M059J (cell line): ENCODE results near the gene FKRP. TPM values are rescaled to one million over a fixed set of nuclear protein-coding genes. Genes with fewer than 3 reads are reported as not detected.
"Not testable (repeated sequence)": the region's sequence is repeated elsewhere in the genome, so short reads cannot be mapped to it uniquely, and the experiment has no call there.

Experiments used
- DNase-seq: peaks from one replicate; pipeline ENCODE4 v3.0.0-alpha.2; 2012; ENCODE audit warnings: low read depth
- total RNA-seq: library from RNA; depleted of rRNA; stranded (reverse); fragments of >200 nt; shearing (Covaris generic); gene quantifications from 2 replicates; pipeline ENCODE4 v1.2.3, GENCODE V29; 2014; rRNA removed

FKRP gene
- total RNA-seq, 1 experiment from 2014 or later = 28.4 TPM

DNA sequence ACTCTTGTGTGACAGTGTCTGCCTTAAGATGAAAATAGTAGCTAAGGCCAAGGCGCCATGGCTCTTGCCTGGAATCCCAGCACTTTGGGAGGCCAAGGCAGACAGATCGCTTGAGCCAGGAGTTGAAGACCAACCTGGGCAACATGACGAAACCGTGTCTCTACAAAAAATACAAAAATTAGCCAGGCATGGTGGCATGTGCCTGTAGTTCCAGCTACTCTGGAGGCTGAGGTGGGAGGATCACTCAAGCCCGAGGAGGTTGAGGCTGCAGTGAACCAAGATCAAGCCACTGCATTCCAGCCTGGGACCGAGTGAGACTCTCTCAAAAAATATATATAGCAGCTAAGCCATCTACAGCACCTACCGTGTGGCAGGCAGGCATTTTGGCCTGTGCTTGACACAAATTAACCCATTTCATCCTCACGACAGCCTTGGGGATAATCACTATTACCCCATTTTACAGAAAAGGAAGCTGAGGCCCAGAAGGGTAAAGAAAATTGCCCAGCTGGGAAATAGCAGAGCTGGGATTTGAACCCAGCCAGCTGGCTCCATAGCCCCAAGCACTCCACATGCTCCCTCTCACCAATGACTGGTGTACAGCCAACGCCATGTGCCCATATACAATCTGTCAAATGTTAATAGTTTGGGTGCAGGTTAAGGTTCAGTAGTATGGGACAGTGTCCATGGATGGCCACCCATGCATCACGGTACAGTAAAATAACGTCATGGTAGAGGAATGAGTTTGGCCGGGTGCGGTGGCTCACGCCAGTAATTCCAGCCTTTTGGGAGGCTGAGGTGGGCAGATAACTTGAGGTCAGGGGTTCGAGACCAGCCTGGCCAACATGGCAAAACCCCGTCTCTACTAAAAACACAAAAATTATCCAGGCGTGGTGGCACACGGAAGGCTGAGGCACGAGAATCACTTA lies 39.5 kb downstream of the FKRP start:
- no peak for DNase-seq

DNA sequence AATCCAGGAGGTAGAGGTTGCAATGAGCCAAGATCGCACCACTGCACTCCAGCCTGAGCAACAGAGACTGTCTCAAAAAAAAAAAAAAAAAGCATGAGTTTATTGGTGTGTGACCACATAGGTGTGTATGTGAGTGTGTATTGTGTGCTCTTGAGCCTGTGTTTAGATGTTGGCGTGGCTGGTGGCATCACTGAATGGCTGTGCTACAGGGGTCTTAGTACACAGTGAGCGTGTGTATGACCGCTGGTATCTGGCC lies 40.1 kb downstream of the FKRP start:
- no peak for DNase-seq

DNA sequence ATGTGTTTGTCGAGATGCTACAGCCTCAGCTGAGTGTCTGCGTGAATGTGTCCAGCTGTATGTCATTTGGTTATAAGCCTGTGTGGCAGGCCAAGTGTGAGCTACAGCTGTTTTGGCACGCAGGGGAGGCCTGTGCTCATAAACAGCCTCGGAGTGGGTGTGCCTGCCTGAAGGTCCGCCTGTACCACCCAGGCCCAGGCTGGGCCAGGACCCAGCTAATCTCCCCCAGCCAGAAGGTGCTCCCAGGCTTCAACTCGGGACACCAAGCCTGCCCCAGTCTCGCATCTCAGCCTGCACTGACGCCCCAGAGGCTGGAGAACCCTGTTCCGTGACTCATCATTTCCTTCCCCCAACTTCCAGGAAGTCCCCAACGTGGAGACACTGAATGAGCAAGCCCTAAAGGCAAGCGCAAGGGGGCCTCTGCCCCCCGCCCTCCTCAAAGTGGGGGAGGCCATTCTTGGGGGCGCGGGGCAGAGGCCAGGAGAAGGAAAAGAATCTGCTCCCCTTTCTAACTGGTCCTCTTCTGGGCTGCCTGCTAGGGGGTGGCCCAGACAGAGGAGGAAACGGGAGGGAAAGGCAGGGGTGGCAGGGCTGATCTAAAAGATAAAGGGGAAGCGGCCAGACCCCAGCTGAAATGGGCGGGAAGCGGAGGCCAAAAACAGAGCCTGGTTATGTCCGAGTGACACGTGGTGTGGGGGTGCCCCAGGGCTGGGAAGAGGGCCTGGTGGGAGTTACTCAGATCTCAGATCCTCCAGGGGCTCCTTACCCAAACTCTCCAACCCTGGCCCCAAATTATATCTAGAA lies 40.6 kb downstream of the FKRP start:
- peak; percentile 94 for DNase-seq

DNA sequence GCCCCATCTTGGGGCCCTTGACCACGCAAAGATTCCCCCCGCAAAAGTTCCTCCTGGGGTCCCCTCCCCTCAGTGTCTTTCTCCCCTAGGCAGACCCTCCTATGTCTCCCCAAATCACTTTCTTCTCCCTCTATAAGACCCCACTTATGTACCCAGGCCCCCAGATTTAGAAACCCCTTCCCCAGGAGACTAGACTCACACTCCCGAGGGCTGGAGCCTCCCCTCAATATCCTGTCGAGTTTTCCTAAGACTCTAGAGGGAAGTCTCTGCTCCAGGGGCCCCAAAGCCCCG lies 41.1 kb downstream of the FKRP start:
- DNase-seq = no peak

DNA sequence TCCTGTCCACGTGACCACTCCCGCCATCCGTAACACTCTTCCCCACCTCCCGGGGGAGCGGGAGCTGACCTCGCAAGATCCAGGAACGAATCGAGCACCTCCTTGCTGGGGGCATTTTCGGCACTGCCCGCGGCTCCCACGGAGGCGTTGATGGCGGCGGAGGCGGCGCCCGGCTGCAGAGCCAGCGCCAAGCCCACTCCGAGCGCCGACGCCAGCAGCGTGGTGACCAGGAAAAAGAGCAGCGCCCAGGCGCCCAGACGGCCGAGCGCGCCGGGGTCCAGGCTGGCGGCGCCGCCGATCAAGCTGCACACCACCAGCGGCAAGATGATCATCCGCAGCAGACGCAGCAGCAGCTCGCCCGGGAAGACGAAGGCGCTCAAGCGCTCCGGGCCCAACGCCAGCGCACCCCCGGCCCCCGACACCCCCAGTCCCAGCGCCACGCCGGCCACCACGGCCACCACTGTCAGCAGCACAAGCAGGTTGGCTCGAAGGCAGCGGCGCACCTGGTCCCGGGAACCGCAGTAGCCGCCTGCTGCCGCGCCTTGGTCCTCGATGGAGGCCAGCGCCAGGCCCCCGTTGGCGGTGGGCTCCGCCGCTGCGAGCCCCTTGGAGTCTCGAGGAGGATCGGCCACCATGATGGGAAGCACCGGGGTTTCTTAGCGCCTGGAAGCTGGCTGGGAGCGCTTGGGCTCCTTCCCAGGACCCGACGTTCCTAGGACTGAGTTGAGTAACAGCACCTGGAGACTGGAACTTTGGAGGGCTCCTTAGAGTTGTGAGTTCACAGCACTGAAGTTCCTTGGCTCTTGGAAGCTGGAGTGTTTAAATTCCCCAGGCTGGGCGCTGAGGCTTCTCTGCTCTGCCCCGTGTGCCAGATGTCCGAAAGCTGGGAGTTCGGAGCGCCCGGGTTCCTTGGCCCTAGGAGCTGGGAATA lies 41.7 kb downstream of the FKRP start:
- DNase-seq = peak; percentile 83

DNA sequence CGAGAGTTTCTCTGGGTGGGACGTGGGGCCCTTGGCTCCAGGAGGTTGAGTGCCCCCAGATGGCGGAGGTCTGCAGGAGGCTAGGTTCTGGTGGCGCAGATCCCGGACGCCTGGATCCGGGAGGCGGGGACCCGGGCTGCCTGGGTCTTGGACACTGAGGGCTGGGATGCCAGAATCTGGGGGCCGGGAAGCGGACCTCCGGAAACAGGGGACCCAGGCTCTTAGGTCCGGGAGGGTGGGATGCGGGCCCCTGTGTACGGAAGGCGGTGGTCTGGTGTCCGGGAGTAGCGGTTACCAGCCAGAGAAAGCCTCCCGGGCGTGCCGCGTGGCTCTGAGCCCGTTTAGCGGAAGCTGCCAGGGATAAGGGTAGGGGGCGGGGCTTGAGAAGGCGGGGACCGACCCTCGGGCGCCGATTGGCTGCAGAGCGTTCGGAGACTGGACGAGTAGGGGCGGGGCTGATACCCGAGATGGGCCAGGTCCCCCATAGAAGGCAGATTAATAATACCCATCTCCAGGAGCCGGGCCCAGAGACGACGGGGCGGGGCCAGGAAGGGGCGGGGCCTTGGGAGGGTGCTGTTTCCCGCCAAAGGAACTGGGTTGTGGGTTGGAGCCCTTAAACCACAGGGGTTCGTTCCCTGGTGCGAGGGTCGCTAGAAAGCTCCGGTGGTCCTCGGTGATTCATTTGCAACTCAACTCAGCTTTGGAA lies 42.6 kb downstream of the FKRP start, which contains the start of gene SLC1A5:
Gene SLC1A5 (minus strand): TSS at position 333 of the 706 bp plus-strand sequence. CDS start 629 bp downstream, outside the sequence.
- peak; percentile 97 for DNase-seq

DNA sequence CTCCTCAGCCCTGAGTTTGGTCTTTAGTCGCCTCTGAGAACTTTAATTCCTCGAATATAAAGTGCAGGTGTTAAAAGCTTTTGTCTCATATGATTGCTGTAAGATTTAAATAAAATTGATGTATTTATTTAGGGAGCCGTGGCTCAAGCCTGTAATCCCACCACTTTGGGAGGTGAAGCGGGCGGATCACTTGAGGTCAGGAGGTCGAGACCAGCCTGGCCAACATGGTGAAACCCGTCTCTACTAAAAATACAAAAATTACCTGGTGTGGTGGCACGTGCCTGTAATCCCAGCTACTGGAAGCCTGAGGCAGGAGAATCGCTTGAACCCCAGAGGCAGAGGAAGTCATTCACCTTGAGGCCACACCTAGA lies 43.1 kb downstream of the FKRP start:
- DNase-seq = no peak

DNA sequence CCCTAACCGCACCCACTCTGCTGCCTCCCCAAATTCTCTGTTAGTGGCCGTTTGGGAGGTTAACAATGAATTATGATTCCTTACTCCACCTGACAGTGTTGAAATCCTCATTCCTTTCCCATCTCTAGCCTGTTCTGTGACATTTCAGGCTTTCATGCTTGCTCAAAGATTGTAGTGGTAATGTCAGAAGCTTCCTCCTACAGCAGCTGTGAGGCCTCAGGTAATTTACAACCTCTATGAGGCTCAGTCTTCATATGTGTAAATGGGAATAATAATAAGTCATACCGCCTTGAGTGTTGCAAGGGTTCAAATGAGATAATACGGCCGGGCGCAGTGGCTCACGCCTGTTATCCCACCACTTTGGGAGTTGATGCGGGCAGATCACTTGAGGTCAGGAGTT lies 43.5 kb downstream of the FKRP start:
- DNase-seq = no peak

DNA sequence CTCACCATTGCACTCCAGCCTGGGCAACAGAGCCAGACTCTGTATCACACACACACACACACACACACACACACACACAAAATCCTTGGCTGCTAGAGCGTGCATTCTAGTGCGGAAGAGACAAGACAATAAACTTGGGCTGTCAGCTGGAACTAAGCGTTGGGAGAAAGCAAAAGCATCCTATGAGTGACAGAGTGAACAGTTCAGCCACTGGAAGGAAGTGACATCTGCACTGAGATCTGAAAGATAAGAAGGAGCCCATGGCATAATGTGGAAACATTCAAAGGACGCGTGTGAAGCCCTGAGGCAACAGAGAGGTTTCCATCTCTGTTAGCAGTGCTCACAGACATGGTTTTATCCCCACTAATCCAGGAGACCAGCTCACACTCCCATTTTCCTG lies 46.1 kb downstream of the FKRP start:
- DNase-seq = peak; percentile 90

DNA sequence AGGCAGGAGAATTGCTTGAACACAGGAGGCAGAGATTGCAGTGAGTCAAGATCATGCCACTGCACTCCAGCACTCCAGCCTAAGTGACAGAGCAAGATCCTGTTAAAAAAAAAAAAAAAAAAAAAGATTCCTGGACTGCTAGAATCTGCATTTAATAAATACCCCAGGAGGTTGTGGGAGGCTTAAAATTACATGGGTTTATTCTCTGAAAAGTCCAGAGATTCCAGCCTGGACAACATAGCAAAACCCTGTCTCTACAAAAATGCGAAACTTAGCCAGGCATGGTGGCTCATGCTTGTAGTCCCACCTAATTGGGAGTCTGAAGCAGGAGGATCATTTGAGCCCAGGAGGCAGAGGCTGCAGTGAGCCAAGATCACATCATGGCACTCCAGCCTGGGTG lies 52.0 kb downstream of the FKRP start:
- DNase-seq = no peak

DNA sequence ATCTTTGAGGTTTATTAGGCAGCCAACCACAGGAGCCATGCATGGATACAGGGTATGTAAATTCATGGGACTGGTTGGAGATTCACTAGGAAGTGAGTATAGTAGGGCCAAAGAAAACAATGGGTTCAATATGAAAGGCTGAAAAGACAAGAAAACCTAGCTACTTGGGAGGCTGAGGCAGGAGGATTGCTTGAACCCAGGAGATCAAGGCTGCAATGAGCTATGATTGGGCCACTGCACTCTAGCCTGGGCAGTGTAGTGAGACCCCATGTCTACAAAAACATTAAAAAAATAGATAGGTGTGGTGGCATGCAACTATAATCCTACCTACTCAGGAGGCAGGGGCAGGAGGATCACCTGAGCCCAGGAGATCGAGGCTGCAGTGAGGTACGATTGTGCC lies 52.9 kb downstream of the FKRP start:
- no peak for DNase-seq

DNA sequence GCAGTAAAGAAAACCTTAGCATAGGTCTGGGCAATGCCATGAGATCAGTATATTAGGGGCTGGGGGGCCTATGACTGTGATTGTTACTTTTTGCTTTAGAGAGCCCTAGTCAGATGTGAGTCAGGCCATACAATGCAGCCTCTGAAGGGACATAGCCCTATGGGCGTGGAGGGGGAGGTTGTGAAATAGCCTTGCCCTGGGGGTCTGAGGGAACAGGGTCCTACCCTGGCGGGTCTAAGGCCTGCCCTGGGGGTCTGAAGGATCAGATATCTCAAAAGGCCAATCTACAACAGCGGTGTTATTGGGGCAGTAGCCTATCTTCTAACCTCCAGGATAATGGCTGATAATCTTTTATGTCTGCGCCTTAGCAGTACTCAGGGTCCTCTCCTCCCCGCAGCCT lies 56.3 kb downstream of the FKRP start:
- no peak for DNase-seq

DNA sequence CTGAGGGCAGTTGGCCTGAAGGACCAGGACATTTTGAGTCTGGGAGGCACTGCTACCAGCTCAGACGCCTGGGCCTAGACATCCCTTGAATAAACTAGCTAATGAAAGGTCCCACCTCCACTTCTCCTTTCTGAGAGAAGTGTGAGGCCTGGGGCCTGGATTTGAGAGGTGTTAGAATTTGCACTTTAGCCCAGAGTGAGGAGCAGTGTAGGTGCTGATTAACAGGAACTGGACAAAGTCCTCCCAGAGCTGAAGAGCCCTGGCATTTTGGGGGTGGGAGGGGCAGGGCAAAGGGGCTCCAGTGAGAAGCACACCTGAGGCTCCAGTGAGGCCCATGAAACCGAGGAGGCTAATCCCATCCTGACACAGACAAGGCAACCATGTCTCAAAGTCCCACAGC lies 57.7 kb downstream of the FKRP start:
- DNase-seq = no peak

DNA sequence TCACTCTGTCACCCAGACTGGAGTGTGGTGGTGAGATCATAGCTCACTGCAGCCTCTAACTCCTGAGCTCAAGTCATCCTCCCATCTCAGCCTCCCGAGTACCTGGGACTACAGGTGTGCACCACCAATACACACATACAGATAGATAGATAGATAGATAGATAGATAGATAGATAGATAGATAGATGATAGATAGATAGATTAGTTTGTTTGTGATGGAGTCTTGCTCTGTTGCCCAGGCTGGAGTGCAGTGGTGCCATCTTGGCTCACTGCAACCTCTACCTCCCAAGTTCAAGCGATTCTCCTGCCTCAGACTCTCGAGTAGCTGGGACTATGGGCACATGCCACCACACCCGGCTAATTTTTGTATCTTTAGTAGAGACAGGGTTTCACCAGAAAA lies 58.6 kb downstream of the FKRP start:
- DNase-seq = not testable (repeated sequence)

DNA sequence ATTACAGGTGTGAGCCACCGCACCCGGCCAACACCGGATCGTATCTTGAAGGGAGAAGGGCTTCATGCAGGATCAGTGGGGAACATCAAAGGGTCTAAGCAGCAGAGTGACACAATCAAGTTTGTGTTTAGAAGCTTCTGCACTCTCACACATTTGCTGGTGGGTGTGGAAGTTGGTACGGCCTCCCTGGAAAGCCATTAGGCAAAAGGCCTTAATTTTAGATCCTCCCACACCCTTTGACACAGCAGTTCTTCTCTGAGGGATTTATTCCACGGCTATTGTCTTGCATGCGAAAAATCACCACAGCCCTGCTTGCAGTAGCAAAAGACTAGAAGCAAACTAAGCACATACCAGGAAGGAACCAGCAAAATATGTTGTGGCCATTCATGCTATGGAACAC lies 60.8 kb downstream of the FKRP start:
- DNase-seq = no peak

Other genes with a start within 250 kb of the FKRP start
- 197 and 314 TPM in 2 replicates for gene CALM3, start 144.7 kb upstream of the FKRP start, total RNA-seq
- 0.17 TPM in 1 of 2 replicates, not detected in the other for gene PTGIR, start 121.0 kb upstream of the FKRP start, total RNA-seq
- not detected in 2 replicates for gene GNG8, start 109.9 kb upstream of the FKRP start, total RNA-seq
- 0.52 and 1.4 TPM in 2 replicates for gene DACT3, start 84.9 kb upstream of the FKRP start, total RNA-seq
- gene PRKD2, start 28.9 kb upstream of the FKRP start, total RNA-seq = 18.9 and 38.7 TPM in 2 replicates
- 44.7 and 78.1 TPM in 2 replicates for gene STRN4, start 393 bp downstream of the FKRP start, total RNA-seq
- gene SLC1A5, start 42.5 kb downstream of the FKRP start, total RNA-seq = 89.0 and 173 TPM in 2 replicates
- gene AP2S1, start 104.8 kb downstream of the FKRP start, total RNA-seq = 365 and 428 TPM in 2 replicates
- 18.7 and 43.2 TPM in 2 replicates for gene ARHGAP35, start 114.9 kb downstream of the FKRP start, total RNA-seq